Spleen (tissue), 7 donors: ENCODE measurements around the gene HECA.

Experiments
- POLR2AphosphoS5 ChIP-seq, 3 donors: sonication (generic); formaldehyde crosslinking; IDR thresholded peaks; one replicate each; pipeline ENCODE4 v1.5.1; 2017; ENCODE audit warnings: antibody characterized with exemption in 3 of 3
- TF ChIP-seq, protein P1 (sequence below), 11 experiments: fragments of 200-600 bp in 7 of 11; fragments of 450-650 bp in 4 of 11; sonication (generic) in 4 of 11; IDR thresholded peaks in 8 of 11; conservative IDR thresholded peaks in 3 of 11; 1 replicate in 7 of 11; 2 replicates in 4 of 11; pipeline versions ENCODE4 v1.4.0 to v1.8.0; 2016 to 2021; ENCODE audit warnings: antibody characterized with exemption in 11 of 11, inconsistent platforms in 4 of 11, mild to moderate bottlenecking in 1 of 11
- donor health status: DM: no; HTN: no; CAD: no; lungs with moderate emphysema.
- donor health status: DM: no; HTN: no; CAD: no.
- donor health status: DM: no; HTN: no; CAD: no.

DNA sequence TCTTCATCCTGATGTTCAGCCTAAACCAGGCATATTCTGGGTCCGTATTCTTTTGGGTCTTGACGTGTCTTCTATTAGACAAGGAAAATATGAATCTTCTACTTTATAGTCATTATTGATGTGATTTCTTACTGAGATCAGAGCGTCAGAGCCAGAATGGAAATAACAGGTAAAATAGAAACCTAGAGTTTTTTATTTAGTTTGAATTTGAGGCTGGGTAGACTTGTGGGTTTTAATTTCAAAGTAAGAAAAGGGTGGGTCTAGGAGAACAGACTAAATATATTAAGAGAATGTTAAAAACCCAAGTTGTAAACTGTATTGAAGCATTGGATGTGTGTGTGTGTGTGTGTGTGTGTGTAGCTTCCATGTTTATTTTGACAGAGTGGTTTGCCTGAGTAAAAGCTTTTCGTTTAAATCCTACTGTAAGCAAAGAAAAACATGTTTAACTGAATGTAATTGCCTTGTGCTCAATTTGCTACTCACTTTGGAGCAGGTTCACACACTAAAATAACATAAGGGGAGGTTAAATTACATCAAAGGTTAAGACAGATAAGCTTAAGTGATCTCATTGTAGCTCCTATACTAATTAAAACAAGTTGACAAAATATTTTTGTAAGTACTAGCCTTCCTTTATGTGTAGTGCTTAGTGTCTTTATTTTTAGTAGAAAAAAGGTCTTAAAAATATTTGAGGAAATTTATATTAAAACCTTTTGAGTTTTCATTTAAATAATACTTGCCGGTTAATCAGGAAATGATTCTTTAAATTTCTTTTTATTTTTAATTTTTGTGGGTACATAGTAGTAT lies 17.4 kb downstream of the HECA start:
- TF ChIP-seq, protein P1, sequence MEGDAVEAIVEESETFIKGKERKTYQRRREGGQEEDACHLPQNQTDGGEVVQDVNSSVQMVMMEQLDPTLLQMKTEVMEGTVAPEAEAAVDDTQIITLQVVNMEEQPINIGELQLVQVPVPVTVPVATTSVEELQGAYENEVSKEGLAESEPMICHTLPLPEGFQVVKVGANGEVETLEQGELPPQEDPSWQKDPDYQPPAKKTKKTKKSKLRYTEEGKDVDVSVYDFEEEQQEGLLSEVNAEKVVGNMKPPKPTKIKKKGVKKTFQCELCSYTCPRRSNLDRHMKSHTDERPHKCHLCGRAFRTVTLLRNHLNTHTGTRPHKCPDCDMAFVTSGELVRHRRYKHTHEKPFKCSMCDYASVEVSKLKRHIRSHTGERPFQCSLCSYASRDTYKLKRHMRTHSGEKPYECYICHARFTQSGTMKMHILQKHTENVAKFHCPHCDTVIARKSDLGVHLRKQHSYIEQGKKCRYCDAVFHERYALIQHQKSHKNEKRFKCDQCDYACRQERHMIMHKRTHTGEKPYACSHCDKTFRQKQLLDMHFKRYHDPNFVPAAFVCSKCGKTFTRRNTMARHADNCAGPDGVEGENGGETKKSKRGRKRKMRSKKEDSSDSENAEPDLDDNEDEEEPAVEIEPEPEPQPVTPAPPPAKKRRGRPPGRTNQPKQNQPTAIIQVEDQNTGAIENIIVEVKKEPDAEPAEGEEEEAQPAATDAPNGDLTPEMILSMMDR (IDR thresholded peaks at IDR 0.05 in 8 of 11, conservative IDR thresholded peaks at IDR 0.05 in 3 of 11) = no peak
- no peak for TF ChIP-seq POLR2AphosphoS5 (IDR thresholded peaks at IDR 0.05)
